Endodermal cell (in vitro differentiated cells): ENCODE data around the gene RALA. TPM values are rescaled to one million over a fixed set of nuclear protein-coding genes. Genes with fewer than 3 reads are reported as not detected.

Source experiments
- DNase-seq: peaks from one replicate; pipeline ENCODE4 v3.0.0-alpha.2; 2017
- H3K27ac ChIP-seq: 2 replicates; pipeline ENCODE4 v1.5.1; 2013; ENCODE audit warnings: mild to moderate bottlenecking, low read depth, low read length, moderate library complexity
- H3K27me3 ChIP-seq: 2 replicates; pipeline ENCODE4 v1.6.1; 2013; ENCODE audit warnings: mild to moderate bottlenecking, low read length, moderate library complexity; ENCODE audit not compliant: insufficient read depth, control insufficient read depth, poor library complexity, severe bottlenecking
- H3K36me3 ChIP-seq: 2 replicates; pipeline ENCODE4 v1.7.0; 2013; ENCODE audit warnings: mild to moderate bottlenecking, low read length, moderate library complexity; ENCODE audit not compliant: control insufficient read depth, insufficient read depth
- H3K4me1 ChIP-seq: one replicate; pipeline ENCODE4 v1.7.0; 2013; ENCODE audit warnings: low read length; ENCODE audit not compliant: control insufficient read depth, insufficient read depth
- H3K4me3 ChIP-seq: 2 replicates; pipeline ENCODE4 v1.5.1; 2013; ENCODE audit warnings: mild to moderate bottlenecking, low read length, moderate library complexity
- H3K9ac ChIP-seq: 2 replicates; pipeline ENCODE4 v1.6.1; 2013; ENCODE audit warnings: mild to moderate bottlenecking, low read length, moderate library complexity; ENCODE audit not compliant: poor library complexity, severe bottlenecking; ENCODE audit errors: extremely low read depth
- H3K9me3 ChIP-seq: 2 replicates; pipeline ENCODE4 v1.6.1; 2013; ENCODE audit warnings: mild to moderate bottlenecking, low read length, moderate library complexity; ENCODE audit not compliant: control insufficient read depth
- H3K27ac Mint-ChIP-seq: 2 replicates; pipeline ENCODE4 v1.8.0; 2020; ENCODE audit warnings: mixed read lengths
- H3K27me3 Mint-ChIP-seq: 2 replicates; pipeline ENCODE4 v1.8.0; 2021; ENCODE audit warnings: mild to moderate bottlenecking, mixed read lengths; ENCODE audit not compliant: insufficient read depth
- H3K36me3 Mint-ChIP-seq: 2 replicates; pipeline ENCODE4 v1.8.0; 2020; ENCODE audit warnings: low read depth, mixed read lengths
- H3K4me1 Mint-ChIP-seq: 2 replicates; pipeline ENCODE4 v1.8.0; 2020; ENCODE audit warnings: mixed read lengths
- H3K4me3 Mint-ChIP-seq: 2 replicates; pipeline ENCODE4 v1.8.0; 2020; ENCODE audit warnings: mild to moderate bottlenecking, moderate library complexity, mixed read lengths
- H3K9me3 Mint-ChIP-seq: 2 replicates; pipeline ENCODE4 v1.8.0; 2020; ENCODE audit warnings: mild to moderate bottlenecking, mixed read lengths
- WGBS, 2 experiments: methylation state at CpG; one replicate each; pipeline versions ENCODE4 v1.1.5 to v1.1.7; 2013; ENCODE audit warnings: missing lambda C conversion rate in 2 of 2, mixed read lengths in 1 of 2; ENCODE audit not compliant: insufficient coverage in 1 of 2, insufficient read length in 1 of 2; 5-methylcytosine and 5-hydroxymethylcytosine counted together
- total RNA-seq, 2 donors: library from RNA; stranded (reverse); fragmentation: NEBNext Ultra II Directional in 1 of 2; extraction: Animal tissue kit (Norgen Biotek cat#: 25700) in 1 of 2; gene quantifications; 2 replicates in 1 of 2; 3 replicates in 1 of 2; pipeline ENCODE4 v1.2.1, GENCODE V29; 2021
- TF ChIP-seq, protein P1 (sequence below): fragments of 200-600 bp; sonication (generic); conservative IDR thresholded peaks from 2 replicates; pipeline ENCODE4 v1.5.0; 2021; ENCODE audit warnings: antibody characterized with exemption, mild to moderate bottlenecking

RALA gene
- total RNA-seq, 2 donors from 2014 or later: 43.9 to 46.4 TPM

DNA sequence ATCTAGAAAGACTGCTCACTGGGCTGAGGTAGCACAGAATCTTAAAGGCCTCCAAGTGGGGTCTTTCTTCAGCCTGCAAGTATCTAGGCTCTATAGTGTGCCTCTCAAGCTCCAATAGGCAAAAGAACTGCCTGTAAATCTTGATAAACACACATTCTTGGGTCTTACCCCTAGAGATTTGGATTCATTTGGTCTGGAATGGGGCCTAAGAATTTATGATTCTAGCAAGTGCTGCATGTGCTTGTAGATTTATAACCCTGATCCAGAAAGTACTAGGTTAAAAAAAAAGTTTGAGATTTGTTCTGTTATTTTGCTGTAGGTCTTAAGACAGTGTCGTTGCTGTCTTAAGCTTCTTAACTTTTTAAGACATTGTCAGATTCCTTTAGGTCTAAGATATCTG, 74.1 kb downstream of the RALA start:
- no peak overlapping the region for H3K4me3 ChIP-seq
- H3K36me3 Mint-ChIP-seq: peaks cover 71% of the 10 kb centered on the region
- no peaks in the 10 kb centered on the region for H3K27me3 Mint-ChIP-seq
- no peaks in the 10 kb centered on the region for H3K4me1 ChIP-seq
- H3K9me3 ChIP-seq: peaks cover 3% of the 10 kb centered on the region
- TF ChIP-seq, protein P1, sequence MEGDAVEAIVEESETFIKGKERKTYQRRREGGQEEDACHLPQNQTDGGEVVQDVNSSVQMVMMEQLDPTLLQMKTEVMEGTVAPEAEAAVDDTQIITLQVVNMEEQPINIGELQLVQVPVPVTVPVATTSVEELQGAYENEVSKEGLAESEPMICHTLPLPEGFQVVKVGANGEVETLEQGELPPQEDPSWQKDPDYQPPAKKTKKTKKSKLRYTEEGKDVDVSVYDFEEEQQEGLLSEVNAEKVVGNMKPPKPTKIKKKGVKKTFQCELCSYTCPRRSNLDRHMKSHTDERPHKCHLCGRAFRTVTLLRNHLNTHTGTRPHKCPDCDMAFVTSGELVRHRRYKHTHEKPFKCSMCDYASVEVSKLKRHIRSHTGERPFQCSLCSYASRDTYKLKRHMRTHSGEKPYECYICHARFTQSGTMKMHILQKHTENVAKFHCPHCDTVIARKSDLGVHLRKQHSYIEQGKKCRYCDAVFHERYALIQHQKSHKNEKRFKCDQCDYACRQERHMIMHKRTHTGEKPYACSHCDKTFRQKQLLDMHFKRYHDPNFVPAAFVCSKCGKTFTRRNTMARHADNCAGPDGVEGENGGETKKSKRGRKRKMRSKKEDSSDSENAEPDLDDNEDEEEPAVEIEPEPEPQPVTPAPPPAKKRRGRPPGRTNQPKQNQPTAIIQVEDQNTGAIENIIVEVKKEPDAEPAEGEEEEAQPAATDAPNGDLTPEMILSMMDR: no peak
- H3K9me3 Mint-ChIP-seq: no peaks in the 10 kb centered on the region
- peaks cover 66% of the 10 kb centered on the region for H3K36me3 ChIP-seq
- H3K27me3 ChIP-seq: no peaks in the 10 kb centered on the region
- no peak for DNase-seq
- no peak overlapping the region for H3K4me3 Mint-ChIP-seq
- peaks cover 7% of the 10 kb centered on the region for H3K4me1 Mint-ChIP-seq
- H3K27ac Mint-ChIP-seq: peak overlapping the region; percentile 59
- H3K27ac ChIP-seq: no peak overlapping the region
- H3K9ac ChIP-seq: no peak overlapping the region
- WGBS, 2 experiments: 96 to 100% methylated on average over 1 of the region's 1 CpG

DNA sequence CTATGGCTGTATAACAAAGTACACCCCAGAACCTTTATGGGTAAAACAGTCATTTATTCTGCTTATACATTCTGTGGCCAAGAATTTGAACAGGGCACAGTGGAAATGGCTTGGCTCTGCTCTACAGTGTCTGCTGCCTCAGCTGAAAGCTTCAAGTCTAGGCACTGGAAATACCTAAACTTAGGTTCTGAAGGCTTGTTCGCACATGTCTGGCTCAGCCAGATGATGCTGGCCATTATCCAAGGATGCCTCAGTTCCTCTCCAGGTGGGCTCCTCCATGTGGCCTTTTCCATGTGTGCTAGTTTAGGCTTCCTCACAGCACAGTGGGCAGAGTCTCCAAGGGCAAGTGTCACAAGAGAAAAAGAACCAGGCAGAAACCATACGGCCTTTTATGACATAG, 76.8 kb downstream of the RALA start:
- Mint-ChIP-seq H3K9me3 (no peaks in the 10 kb centered on the region), H3K4me3 (no peak overlapping the region), H3K27ac (no peak overlapping the region), H3K27me3 (no peaks in the 10 kb centered on the region), H3K36me3 (peaks cover 63% of the 10 kb centered on the region), H3K4me1 (peaks cover 7% of the 10 kb centered on the region)
- Histone ChIP-seq H3K4me1 (no peaks in the 10 kb centered on the region), H3K27ac (no peak overlapping the region), H3K27me3 (no peaks in the 10 kb centered on the region), H3K9ac (no peak overlapping the region), H3K36me3 (peaks cover 63% of the 10 kb centered on the region), H3K9me3 (no peaks in the 10 kb centered on the region), H3K4me3 (no peak overlapping the region)
- no peak for DNase-seq
- WGBS, 2 experiments: 99 to 100% methylated on average over 1 to 2 of the region's 2 CpGs
- TF ChIP-seq, protein P1: no peak

DNA sequence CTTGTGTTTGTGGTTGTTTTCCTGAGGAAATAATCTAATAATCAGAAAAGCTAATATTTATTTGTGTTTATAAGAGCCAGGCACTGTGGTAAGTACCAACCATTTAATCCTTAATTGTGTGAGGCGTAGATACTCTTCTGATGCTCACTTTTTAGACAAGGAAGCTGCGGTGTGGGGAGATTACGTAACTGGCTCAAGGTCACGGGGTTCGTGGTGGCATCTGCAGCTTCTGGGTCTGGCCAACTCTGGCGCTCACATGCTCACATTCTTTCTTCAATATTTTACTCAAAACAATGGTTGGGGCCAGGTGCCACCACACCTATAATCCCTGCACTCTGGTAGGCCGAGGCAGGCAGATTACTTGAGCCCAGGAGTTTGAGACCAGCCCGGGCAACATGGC, 77.6 kb downstream of the RALA start:
- Histone ChIP-seq H3K27ac (no peak overlapping the region), H3K27me3 (no peaks in the 10 kb centered on the region), H3K9ac (no peak overlapping the region), H3K4me3 (no peak overlapping the region), H3K9me3 (no peaks in the 10 kb centered on the region), H3K4me1 (no peaks in the 10 kb centered on the region), H3K36me3 (peaks cover 64% of the 10 kb centered on the region)
- peaks cover 64% of the 10 kb centered on the region for H3K36me3 Mint-ChIP-seq
- H3K27me3 Mint-ChIP-seq: no peaks in the 10 kb centered on the region
- H3K27ac Mint-ChIP-seq: no peak overlapping the region
- peaks cover 7% of the 10 kb centered on the region for H3K4me1 Mint-ChIP-seq
- DNase-seq: no peak
- TF ChIP-seq, protein P1: no peak
- no peak overlapping the region for H3K4me3 Mint-ChIP-seq
- H3K9me3 Mint-ChIP-seq: no peaks in the 10 kb centered on the region
- 98 to 99% methylated on average over 5 to 8 of the region's 8 CpGs for WGBS, 2 experiments
